GM08714 (cell line): Measurements from ENCODE around the gene NSD1.
"Not testable (repeated sequence)": the region's sequence is repeated elsewhere in the genome, so short reads cannot be mapped to it uniquely, and the experiment has no call there.

Experiments used
- H3K4me3 ChIP-seq: fragments of 200-500 bp; sonication (Bioruptor generic); 2 replicates; pipeline ENCODE4 v1.5.1; 2014; ENCODE audit warnings: mild to moderate bottlenecking, low read length, inconsistent platforms
- ZNF274 ChIP-seq: IDR thresholded peaks from 2 replicates; pipeline ENCODE4 v1.6.1; 2012; ENCODE audit warnings: mild to moderate bottlenecking, low read depth, low read length

NSD1 gene

DNA sequence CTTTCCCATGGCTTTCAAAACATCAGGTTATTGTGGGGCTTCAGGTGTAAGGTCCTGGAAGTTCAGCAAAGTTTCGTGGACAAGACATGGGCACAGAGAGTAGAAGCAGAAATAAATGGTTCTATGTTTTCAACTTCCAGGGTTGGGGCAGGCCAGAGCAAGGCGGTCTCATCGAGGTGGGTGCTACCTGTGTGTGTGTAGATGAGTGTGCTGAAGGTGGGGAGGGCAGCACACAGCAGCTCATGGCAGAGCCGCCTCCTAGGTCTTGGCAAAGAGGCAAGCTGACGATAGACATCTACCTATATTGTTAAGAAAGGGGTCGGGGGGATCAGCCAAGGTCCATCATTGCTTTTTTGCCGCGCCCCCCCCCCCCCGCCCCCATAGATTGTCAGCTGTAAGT, 166.1 kb downstream of the NSD1 start:
- H3K4me3 ChIP-seq = no peak overlapping the region
- TF ChIP-seq ZNF274 = no peak

DNA sequence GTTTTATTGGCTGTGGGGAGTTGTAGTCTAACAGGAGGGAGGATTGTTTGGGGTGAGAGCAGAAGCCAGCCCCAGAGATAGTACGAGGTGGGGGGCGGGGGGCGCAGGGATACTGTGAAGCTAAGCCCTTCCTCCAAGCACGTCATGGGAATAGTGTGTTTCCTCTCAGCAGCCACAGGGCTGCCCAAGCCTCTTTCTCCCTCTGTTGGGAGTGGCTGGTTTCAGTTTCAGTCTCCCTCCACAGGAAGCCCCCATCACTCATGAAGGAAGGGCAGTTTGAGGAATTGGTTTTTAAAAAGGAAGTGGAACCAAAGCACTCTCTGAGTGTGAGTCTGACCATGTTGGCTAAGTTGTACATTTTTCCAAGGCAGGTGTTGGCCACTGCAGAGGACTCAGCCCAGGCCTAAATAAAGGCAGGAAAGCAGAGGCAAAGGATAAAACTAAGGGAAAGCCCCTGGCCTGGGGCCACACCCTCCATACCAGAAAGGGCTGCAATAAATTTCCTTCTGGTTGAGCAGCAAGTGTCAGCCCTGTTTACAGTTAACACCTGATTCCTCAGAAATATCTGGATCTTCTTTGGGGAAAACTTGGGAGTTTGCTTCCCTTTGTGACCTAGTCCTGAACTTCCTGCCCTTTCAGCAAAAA, 166.8 kb downstream of the NSD1 start:
- no peak for TF ChIP-seq ZNF274
- H3K4me3 ChIP-seq = no peak overlapping the region; the same call in 1 of the 2 replicates

DNA sequence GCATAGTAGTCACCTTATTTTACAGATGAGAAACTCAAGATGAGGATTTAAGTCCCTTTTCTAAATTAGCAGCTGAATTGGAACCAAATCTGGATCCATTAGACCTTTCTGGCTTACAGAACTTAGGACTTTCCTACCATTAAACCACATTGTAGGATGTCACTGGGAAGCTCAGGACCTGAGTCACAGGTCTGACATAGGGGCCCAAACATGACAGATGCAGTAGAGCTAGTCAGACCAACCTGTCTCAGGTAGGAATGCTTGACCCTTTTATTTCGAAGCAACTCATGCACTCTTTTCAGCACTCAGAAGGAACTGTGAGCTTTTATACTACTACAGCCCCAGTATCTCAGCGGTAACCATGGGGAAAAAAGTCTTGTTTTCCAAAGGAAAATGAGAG, 167.4 kb downstream of the NSD1 start:
- no peak for TF ChIP-seq ZNF274
- H3K4me3 ChIP-seq = no peak overlapping the region; the same call in 1 of the 2 replicates

DNA sequence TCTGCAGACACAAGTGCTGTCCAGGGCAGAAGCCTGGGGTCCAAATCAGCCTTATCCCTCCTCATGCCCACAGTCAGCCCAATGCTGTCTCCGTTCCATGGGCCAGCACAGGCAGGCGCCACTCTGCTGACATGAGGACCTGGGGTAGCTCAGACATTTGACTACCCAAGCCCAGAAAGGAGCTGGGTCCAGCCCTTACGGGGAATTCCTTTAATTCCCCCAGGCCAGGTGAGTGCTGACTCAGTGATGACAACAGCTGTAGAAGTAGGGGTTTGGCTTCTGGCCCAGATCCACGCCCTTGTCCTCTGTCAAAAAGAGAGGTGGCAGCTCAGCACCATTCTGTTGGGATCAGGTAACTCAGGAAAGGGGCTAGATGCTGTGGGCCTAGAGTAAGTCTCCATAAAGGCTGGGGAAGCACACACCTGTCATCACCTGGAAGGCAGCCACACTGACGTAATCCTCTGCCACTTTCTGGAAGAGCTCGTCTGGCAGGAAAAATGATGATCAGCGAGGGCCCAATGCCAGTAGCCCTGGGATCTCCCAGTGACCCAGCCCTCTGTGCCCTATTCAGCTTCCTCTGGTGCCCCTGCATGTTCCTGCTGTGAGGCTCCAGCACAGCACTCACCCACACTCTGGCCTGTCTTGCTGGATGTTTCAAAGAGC, 168.1 kb downstream of the NSD1 start:
- no peak overlapping the region; the same call in 1 of the 2 replicates for H3K4me3 ChIP-seq
- TF ChIP-seq ZNF274 = no peak

DNA sequence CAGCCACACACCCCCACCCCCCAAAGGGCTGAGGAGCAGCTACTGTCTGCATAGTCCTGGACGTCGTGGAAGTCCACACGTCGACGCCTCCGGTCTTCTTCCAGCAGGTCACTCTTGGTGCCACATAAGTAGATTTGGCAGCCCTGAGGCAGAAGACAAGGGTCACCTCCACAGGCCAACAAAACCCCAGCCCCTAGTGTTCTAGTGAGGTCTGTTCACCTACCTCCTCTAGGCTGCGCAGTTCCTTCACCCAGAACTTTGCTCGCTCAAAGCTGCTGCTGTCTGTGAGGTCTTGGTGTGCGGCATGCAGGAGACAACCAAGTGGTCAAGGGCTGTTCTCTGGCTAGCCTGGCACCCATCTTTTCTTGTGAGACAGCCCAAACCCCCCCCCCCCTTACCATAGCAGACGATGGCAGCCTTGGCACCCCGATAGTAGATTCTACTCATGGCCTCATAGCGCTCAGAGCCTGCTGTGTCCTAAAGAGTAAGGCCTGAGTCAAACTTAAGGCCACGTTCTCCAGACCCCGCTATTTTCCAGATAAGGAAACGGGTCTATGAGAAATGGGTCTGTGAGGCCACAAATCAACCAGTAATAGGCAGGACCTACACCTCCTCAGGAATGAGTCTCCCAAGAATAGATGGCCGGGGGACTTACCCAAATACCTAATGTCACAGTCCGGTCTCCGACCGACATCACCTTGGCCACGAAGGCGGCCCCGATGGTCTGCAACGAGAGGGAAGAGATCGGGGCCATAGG, 169.0 kb downstream of the NSD1 start:
- TF ChIP-seq ZNF274 = no peak
- peak overlapping the region; percentile 73 for H3K4me3 ChIP-seq

DNA sequence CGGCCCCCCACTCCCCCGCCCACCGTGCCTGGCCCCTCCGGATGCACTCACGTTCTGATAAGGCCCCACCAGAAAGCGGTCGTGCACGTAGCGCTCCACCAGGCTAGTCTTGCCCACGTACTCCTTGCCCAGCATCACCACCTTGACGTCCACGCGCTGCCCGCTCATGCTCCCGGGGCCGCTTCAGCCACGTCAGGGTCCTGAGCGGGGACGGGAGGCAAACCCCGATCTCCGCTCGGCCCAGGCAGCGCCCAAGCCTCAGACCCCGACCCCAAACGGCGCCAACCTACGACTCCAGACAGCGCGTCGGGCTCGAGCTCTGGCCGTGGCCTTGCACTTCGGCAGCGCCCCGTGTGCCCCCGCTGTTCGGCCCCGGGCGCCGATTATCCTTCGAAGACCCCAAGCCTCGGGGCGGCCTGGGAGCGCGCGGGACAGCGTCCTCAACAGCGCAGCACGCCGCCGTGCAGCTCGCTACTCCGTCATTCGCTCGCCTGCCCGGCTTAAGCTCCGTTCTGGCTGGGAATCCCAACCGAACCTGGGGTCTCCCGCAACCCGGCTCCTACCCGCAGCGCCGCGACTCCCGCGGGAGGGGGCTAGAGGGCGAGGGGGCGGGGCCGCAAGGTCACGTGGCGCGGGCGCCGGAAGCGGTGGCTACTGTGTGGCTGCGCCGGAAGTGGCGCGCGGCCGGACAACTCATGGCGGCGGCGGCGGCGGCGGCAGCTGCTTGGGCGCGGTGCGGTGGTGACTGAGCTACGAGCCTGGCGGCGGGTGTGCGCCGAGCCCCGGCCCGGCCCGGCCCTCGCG, 169.8 kb downstream of the NSD1 start, which contains the start of the genes PRELID1 and RAB24:
Gene PRELID1 (plus strand): TSS at position 679 of the 804 bp plus-strand sequence. CDS start 187 bp downstream, outside the sequence.
Gene RAB24 (minus strand): TSS at position 599 of the 804 bp plus-strand sequence. CDS start 431 bp downstream, at position 168.
- peak within 1 kb of the TSS; percentile 73 for H3K4me3 ChIP-seq
- TF ChIP-seq ZNF274 = no peak

DNA sequence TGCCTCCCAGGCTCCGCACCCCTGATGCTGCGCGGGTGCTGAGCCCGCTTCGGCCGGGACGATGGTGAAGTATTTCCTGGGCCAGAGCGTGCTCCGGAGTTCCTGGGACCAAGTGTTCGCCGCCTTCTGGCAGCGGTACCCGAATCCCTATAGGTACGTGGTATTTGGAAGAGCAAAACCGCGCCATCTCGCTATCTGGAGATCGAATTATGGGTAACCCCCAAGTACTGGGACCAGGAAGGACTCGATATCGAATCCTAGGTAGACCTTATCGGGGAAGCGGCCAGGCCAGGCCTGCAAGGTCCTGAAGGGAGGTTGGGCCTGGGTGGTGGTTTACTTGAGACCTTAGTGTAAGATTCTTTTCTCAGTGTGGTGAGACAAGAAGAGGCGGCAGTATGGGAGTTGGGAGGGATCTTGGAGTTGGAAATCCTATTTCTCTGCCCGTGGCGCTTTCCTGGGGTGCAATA, 170.4 kb downstream of the NSD1 start:
- TF ChIP-seq ZNF274 = no peak
- peak overlapping the region; percentile 73 for H3K4me3 ChIP-seq

DNA sequence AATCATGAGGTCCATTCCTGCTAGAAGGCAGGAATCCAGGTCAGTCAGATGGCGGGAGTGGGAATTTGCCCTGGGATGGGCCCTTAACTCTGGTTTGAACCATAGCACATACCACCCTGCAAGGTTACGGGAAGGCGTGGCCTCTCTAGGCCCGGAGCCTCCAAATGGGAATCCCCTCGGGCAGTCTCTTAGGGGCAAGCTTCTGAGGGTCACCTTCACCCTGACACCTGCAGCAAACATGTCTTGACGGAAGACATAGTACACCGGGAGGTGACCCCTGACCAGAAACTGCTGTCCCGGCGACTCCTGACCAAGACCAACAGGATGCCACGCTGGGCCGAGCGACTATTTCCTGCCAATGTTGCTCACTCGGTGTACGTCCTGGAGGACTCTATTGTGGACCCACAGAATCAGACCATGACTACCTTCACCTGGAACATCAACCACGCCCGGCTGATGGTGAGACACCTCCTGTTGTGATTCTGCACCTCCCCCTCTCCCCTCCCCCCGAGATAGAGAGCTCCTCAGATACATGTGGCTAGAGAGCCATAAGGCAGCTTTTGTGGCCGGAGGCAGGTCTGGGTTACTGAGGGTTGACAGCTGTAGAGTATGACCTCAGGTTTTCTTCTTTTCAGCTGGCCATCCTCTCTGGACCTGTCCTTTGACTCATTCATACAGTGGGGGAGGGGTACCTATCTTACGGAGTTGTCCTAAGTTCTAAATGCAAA, 171.0 kb downstream of the NSD1 start:
- H3K4me3 ChIP-seq = peak overlapping the region; percentile 73
- no peak for TF ChIP-seq ZNF274

DNA sequence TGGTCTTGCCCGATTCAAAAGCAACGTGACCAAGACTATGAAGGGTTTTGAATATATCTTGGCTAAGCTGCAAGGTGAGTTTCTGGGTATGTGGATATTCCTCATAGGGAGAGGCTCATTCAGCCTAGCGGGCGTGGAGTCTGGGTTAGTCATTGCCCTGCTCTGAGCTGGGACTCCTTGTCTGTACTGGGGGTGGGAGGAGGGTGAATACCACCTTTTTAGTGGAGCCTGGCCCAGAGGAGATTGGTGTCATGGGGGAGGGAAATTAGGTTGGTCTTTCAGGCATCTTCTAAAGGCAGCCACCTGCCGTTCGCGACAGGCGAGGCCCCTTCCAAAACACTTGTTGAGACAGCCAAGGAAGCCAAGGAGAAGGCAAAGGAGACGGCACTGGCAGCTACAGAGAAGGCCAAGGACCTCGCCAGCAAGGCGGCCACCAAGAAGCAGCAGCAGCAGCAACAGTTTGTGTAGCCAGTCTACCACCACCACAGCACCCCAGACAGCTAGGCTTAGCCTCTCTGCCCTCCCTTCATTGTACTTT, 172.6 kb downstream of the NSD1 start:
- not testable (repeated sequence) for H3K4me3 ChIP-seq

DNA sequence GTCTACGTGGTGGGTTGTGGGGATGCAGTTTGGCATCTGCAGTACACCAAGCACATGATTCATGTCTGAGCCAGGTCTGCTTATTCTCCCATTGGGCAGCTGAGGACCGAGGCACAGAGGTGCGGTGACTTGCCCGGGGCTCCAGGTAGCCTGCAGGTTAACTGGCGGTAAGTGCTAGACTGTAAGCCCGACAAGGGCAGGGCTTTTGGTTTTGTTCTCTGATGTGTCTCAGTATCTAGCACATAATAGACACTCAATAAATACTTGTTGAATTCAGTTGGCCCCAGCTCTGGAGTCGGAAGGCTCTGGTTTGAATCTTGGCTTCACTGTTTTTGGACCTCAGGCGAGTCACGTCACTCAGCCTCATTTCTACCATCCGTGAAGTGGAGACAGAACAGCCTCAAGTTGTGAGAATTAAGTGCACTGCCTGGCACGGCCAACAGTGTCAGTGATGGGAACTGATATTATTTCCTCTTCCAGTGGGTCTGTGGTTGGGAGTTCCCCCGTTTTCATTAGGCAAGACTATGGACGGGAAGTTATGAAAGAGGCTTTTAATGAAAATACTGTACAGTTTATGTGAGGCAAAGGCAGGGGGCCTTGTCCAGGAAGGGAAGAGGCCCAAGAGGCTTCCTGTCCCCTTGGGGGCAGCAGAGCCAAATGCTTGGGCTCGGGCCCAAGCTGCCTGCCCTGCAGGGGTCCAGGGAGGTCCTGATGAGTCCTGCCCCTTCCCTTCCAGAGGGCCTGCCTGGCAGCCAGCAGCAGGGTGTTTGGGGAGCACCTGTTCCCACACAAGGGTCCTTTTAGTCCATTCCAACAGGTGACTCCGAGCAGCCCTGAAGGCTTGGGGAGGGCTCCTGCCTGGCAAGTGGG, 173.3 kb downstream of the NSD1 start:
- TF ChIP-seq ZNF274 = no peak
- no peak overlapping the region for H3K4me3 ChIP-seq

DNA sequence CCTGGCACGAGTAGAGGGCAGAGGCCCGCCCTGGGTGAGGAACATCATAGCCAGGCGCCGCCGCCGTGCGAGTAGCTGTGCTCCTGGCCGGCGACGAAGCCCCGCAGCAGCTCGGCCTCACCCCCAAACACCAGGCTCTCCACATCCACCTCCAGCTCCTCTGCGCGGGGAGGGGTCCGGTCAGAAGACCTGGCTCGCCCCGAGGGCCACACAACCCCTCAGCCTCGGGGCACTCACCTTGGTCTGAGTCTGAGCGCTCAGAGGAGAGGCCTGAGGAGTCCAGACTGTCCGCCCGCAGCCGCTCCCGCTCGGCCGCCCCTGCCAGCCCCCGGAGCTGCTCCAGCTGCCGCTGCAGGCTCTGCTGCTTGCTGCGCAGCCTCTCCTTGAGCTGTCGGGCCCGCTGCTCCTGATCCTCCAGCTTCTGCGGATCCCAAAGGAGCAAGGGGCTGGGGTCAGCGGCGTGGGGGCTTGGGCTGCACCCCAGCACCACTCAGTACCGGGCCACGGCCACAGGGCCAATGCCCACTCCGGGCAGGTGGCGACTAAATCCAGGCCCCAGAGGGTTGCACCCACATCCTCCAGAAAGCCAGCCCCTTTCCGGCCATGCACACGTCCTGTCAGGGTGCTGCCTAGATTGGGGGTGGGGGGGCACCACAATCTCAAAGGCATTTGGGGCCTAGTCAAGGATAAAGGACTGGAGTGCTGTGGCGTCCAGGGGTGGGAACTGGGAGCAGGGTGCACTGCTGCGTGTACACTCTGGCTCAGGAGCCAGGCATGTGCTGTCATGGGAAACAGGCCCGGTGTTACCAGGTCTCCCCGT, 174.2 kb downstream of the NSD1 start:
- no peak for TF ChIP-seq ZNF274
- no peak overlapping the region for H3K4me3 ChIP-seq
